ENCODE results near the gene BACE1.
"Not testable (repeated sequence)": the region's sequence is repeated elsewhere in the genome, so short reads cannot be mapped to it uniquely, and the experiment has no call there.

BACE1 gene

GRCh38 chr11:117278347-117278746, 37.7 kb downstream of the BACE1 start:
- no peak for DNase-seq (ENCODE audit: extremely low read depth in 1 of 2, low read depth in 1 of 2)

GRCh38 chr11:117273550-117274289, 42.3 kb downstream of the BACE1 start:
- DNase-seq (ENCODE audit: extremely low read depth in 1 of 2, low read depth in 1 of 2), result no peak

- not testable (repeated sequence) for DNase-seq (ENCODE audit: extremely low read depth in 1 of 2, low read depth in 1 of 2)
These were observed 43.9 kb downstream of the BACE1 start for GRCh38 chr11:117272175-117272574.

- DNase-seq (ENCODE audit: extremely low read depth in 1 of 2, low read depth in 1 of 2), result no peak
These were observed 44.8 kb downstream of the BACE1 start for GRCh38 chr11:117271208-117271607.

GRCh38 chr11:117269856-117270255, 46.2 kb downstream of the BACE1 start:
- DNase-seq (ENCODE audit: extremely low read depth in 1 of 2, low read depth in 1 of 2), result no peak

GRCh38 chr11:117265745-117266144, 50.3 kb downstream of the BACE1 start:
- DNase-seq (ENCODE audit: extremely low read depth in 1 of 2, low read depth in 1 of 2), result no peak

GRCh38 chr11:117264624-117265323, 51.3 kb downstream of the BACE1 start:
- not testable (repeated sequence) for DNase-seq (ENCODE audit: extremely low read depth in 1 of 2, low read depth in 1 of 2)

- DNase-seq (ENCODE audit: extremely low read depth in 1 of 2, low read depth in 1 of 2), result no peak
These were observed 56.6 kb downstream of the BACE1 start for GRCh38 chr11:117259417-117259816.

GRCh38 chr11:117258576-117258975, 57.5 kb downstream of the BACE1 start:
- no peak for DNase-seq (ENCODE audit: extremely low read depth in 1 of 2, low read depth in 1 of 2)

GRCh38 chr11:117256573-117256972, 59.5 kb downstream of the BACE1 start:
- no peak for DNase-seq (ENCODE audit: extremely low read depth in 1 of 2, low read depth in 1 of 2)

GRCh38 chr11:117255966-117256365, 60.1 kb downstream of the BACE1 start:
- no peak for DNase-seq (ENCODE audit: extremely low read depth in 1 of 2, low read depth in 1 of 2)

GRCh38 chr11:117251506-117251905, 64.5 kb downstream of the BACE1 start:
- DNase-seq (ENCODE audit: extremely low read depth in 1 of 2, low read depth in 1 of 2), result no peak

- no peak for DNase-seq (ENCODE audit: extremely low read depth in 1 of 2, low read depth in 1 of 2)
These were observed 66.5 kb downstream of the BACE1 start for GRCh38 chr11:117249571-117249970.

GRCh38 chr11:117248341-117248740, 67.7 kb downstream of the BACE1 start:
- DNase-seq (ENCODE audit: extremely low read depth in 1 of 2, low read depth in 1 of 2), result no peak

- DNase-seq (ENCODE audit: extremely low read depth in 1 of 2, low read depth in 1 of 2), result no peak
These were observed 76.8 kb downstream of the BACE1 start for GRCh38 chr11:117239295-117239694.

GRCh38 chr11:117238221-117238620, 77.8 kb downstream of the BACE1 start:
- no peak for DNase-seq (ENCODE audit: extremely low read depth in 1 of 2, low read depth in 1 of 2)
